ENCODE measurements around the gene SCML1. TPM values are rescaled to one million over a fixed set of nuclear protein-coding genes. Genes with fewer than 3 reads are reported as not detected.
"Not testable (repeated sequence)": the region's sequence is repeated elsewhere in the genome, so short reads cannot be mapped to it uniquely, and the experiment has no call there.

The SCML1 gene
- total and polyA plus RNA-seq, 8 donors, result 7.7 to 25.7 (median 21.1) TPM

DNA sequence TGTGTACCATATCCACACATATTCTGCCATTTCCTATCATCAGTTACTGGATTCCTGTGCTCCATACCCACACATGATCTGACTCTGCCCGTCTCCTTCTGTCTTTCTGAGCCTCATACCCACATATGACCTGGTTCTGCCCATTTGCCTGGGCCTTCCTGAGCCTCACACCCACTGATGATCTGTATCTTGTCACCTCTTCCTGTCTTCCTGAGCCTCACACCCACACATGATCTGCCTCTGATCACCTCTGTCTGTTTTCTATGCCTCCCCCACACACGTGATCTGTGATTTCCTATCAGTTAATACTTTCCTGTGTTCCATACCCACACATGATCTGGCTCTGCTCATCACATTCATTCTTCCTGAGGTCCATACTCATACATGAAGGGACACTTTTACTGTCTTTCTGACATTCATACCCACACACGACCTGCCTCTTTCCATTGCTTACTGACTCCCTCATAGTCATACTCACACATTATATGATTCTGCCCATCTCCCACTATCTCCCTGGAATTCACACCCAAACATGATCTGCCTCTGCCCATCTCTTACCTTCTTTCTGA lies 32.5 kb downstream of the SCML1 start:
- H3K27me3 ChIP-seq, result no peaks in the 10 kb centered on the region
- intact Hi-C loops (cut with DNase I), result no loop called here
- no peak for DNase-seq
- H3K27ac ChIP-seq, result no peak overlapping the region
- no peak for ATAC-seq
- TF ChIP-seq, protein P1, sequence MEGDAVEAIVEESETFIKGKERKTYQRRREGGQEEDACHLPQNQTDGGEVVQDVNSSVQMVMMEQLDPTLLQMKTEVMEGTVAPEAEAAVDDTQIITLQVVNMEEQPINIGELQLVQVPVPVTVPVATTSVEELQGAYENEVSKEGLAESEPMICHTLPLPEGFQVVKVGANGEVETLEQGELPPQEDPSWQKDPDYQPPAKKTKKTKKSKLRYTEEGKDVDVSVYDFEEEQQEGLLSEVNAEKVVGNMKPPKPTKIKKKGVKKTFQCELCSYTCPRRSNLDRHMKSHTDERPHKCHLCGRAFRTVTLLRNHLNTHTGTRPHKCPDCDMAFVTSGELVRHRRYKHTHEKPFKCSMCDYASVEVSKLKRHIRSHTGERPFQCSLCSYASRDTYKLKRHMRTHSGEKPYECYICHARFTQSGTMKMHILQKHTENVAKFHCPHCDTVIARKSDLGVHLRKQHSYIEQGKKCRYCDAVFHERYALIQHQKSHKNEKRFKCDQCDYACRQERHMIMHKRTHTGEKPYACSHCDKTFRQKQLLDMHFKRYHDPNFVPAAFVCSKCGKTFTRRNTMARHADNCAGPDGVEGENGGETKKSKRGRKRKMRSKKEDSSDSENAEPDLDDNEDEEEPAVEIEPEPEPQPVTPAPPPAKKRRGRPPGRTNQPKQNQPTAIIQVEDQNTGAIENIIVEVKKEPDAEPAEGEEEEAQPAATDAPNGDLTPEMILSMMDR (IDR thresholded peaks at IDR 0.05), result no peak
- H3K36me3 ChIP-seq, result no peaks in the 10 kb centered on the region
- no peaks in the 10 kb centered on the region for H3K9me3 ChIP-seq
- H3K4me1 ChIP-seq, result no peaks in the 10 kb centered on the region
- H3K4me3 ChIP-seq, result no peak overlapping the region

DNA sequence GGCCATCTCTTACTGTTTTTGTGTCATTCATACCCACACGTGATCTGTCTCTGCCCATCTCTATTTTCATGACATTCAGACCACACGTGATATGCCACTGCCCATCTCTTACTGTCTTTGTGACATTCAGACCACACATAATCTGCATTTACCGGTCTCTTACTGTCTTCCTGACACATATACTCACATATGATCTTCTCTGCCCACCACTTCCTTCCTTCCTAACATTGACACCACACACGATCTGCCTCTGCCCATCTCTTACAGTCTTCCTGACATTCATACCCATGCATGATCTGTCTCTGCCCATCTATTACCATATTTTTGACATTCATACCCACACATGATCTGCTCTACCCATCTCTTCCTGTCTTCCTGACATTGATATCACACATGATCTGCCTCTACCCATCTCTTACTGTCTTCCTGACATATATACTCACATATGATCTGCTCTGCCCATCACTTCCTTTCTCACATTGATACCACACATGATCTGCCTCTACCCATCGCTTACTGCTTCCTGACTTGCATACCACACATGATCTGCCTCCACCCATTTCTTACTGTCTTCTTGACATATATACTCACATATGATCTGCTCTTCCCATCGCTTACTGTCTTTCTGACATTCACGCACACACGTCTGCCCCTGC lies 36.1 kb downstream of the SCML1 start:
- H3K36me3 ChIP-seq, result no peaks in the 10 kb centered on the region
- no peaks in the 10 kb centered on the region for H3K4me1 ChIP-seq
- H3K4me3 ChIP-seq, result no peak overlapping the region
- TF ChIP-seq, protein P1 (IDR thresholded peaks at IDR 0.05), result no peak
- ATAC-seq (no peak), DNase-seq (no peak)
- no peaks in the 10 kb centered on the region for H3K27me3 ChIP-seq
- H3K9me3 ChIP-seq, result no peaks in the 10 kb centered on the region
- intact Hi-C loops (cut with DNase I), result no loop called here
- H3K27ac ChIP-seq, result no peak overlapping the region

DNA sequence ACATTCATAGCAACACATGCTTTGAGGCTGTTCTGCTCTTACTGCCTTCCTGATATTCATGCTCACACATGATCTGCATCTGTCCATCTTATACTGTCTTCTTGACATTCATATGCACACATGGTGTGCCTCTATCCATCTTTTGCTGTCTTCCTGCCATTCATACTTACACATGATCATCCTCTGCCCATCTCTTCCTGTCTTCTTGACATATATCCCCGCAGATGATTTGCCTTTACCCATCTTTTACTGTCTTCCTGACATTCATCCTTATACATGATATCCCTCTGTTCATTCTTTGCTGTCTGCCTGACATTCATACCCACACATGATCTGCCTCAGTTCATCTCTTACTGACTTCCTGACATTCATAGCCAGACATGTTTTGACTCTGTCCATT lies 36.8 kb downstream of the SCML1 start:
- no peak for ATAC-seq
- Histone ChIP-seq H3K36me3 (no peaks in the 10 kb centered on the region), H3K4me3 (no peak overlapping the region), H3K4me1 (no peaks in the 10 kb centered on the region), H3K27ac (no peak overlapping the region), H3K27me3 (no peaks in the 10 kb centered on the region), H3K9me3 (no peaks in the 10 kb centered on the region)
- TF ChIP-seq, protein P1 (IDR thresholded peaks at IDR 0.05), result no peak
- intact Hi-C loops (cut with DNase I), result no loop called here
- DNase-seq, result no peak

DNA sequence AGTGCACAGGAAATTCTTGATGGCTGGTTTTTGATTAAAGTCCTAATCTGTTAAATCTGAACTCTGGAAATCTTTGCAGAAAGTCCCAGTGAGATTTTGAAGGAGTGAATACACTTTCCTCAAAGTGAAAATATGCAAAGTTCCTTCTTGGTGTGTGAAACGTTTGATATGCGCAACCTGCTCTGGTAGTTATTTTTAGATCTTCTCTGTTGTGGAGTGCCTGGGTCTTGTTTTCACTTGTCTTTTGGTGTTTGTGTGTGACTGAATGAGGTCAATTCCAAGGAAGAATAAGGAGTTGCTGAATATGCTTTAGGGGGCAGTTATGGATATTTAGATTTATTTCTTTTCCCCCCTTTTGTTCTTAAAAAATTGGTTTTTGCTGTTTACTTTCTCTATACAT lies 41.7 kb downstream of the SCML1 start:
- Histone ChIP-seq H3K27me3 (no peaks in the 10 kb centered on the region), H3K36me3 (no peaks in the 10 kb centered on the region), H3K4me3 (no peak overlapping the region), H3K27ac (no peak overlapping the region), H3K4me1 (no peaks in the 10 kb centered on the region), H3K9me3 (no peaks in the 10 kb centered on the region)
- ATAC-seq (no peak), DNase-seq (no peak)
- TF ChIP-seq, protein P1 (IDR thresholded peaks at IDR 0.05), result no peak
- intact Hi-C loops (cut with DNase I), result no loop called here

DNA sequence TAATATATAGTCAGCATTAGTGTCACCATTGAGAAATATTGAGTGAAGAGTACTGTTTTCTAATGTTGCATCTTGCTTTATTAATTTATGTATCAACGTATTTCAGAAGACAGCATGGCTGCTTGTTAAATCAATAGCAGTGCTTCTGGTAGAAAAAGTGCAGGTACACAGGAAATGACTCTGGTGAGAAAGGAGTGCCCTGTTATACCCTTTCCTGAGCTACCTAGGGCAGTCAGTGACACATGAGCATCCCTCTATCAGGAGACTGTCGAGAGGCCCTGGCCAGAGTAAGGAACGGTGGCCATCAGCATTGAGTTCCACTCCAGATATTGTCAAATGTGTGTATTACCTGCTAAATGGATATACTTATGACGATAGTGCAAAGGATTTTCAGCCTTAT lies 42.1 kb downstream of the SCML1 start:
- TF ChIP-seq, protein P1 (IDR thresholded peaks at IDR 0.05), result no peak
- no peak overlapping the region for H3K4me3 ChIP-seq
- no peak for ATAC-seq

DNA sequence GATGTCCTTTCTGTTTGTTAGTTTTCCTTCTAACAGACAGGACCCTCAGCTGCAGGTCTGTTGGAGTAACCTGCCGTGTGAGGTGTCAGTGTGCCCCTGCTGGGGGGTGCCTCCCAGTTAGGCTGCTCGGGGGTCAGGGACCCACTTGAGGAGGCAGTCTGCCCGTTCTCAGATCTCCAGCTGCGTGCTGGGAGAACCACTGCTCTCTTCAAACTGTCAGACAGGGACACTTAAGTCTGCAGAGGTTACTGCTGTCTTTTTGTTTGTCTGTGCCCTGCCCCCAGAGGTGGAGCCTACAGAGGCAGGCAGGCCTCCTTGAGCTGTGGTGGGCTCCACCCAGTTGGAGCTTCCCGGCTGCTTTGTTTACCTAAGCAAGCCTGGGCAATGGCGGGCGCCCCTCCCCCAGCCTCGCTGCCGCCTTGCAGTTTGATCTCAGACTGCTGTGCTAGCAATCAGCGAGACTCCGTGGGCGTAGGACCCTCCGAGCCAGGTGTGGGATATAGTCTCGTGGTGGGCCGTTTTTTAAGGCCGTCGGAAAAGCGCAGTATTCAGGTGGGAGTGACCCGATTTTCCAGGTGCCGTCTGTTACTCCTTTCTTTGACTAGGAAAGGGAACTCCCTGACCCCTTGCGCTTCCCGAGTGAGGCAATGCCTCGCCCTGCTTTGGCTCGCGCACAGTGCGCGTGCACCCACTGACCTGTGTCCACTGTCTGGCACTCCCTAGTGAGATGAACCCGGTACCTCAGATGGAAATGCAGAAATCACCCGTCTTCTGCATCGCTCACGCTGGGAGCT lies 49.5 kb downstream of the SCML1 start:
- H3K36me3 ChIP-seq; H3K4me3 ChIP-seq; intact Hi-C loops (cut with DNase I); ATAC-seq; H3K4me1 ChIP-seq; DNase-seq; H3K27ac ChIP-seq; H3K27me3 ChIP-seq; H3K9me3 ChIP-seq: not testable (repeated sequence)

More for the DNA sequence above, 42.1 kb downstream of the SCML1 start:
- H3K4me1 ChIP-seq, result no peaks in the 10 kb centered on the region
- H3K27me3 ChIP-seq, result no peaks in the 10 kb centered on the region
- H3K36me3 ChIP-seq, result no peaks in the 10 kb centered on the region
- H3K9me3 ChIP-seq, result no peaks in the 10 kb centered on the region
- DNase-seq, result no peak
- intact Hi-C loops (cut with DNase I), result no loop called here
- H3K27ac ChIP-seq, result no peak overlapping the region

All from left lung (tissue), 10 donors.